ENCODE measurements around the gene COL5A1. TPM values are rescaled to one million over a fixed set of nuclear protein-coding genes. Genes with fewer than 3 reads are reported as not detected.

Gene COL5A1
- total RNA-seq, 1 experiment from 2014 or later = 9.5 TPM

- Histone ChIP-seq H4K20me1 (ENCODE audit: control insufficient read depth, insufficient read depth, insufficient read length) (no peaks in the 10 kb centered on the region), H4K91ac (ENCODE audit: insufficient read length, low read depth, low read length) (no peak overlapping the region), H3K14ac (ENCODE audit: insufficient read depth, low read length) (no peak overlapping the region; the same call in 1 of the 2 replicates), H2BK5ac (ENCODE audit: insufficient read length, low read length) (no peak overlapping the region), H3K9ac (ENCODE audit: extremely low read depth, insufficient read length, low read length) (no peak overlapping the region), H3K18ac (ENCODE audit: insufficient read length, low read depth, low read length) (no peak overlapping the region), H3K23me2 (ENCODE audit: insufficient read length, low read depth, low read length, poor library complexity, severe bottlenecking) (no peaks in the 10 kb centered on the region), H3K79me1 (ENCODE audit: insufficient read depth, low read depth, low read length, poor library complexity, severe bottlenecking) (no peaks in the 10 kb centered on the region), H4K5ac (ENCODE audit: insufficient read length, low read depth, low read length) (no peak overlapping the region), H3K79me2 (ENCODE audit: insufficient read depth, low read length) (no peaks in the 10 kb centered on the region), H3K23ac (ENCODE audit: insufficient read length, low read depth, low read length) (no peak overlapping the region), H3K4me1 (ENCODE audit: insufficient read depth, low read length) (no peaks in the 10 kb centered on the region), H2BK20ac (ENCODE audit: low read depth, low read length, poor library complexity, severe bottlenecking) (no peak overlapping the region), H2BK12ac (ENCODE audit: insufficient read length, low read depth, low read length) (no peak overlapping the region), H3K27me3 (ENCODE audit: insufficient read depth, low read length) (no peaks in the 10 kb centered on the region), H3K27ac (ENCODE audit: insufficient read length, low read depth, low read length) (no peak overlapping the region), H3K56ac (ENCODE audit: insufficient read length, low read depth, low read length) (no peak overlapping the region), H2AFZ (ENCODE audit: low read length) (no peak overlapping the region), H3K4me2 (ENCODE audit: insufficient read depth, insufficient read length, low read length) (no peak overlapping the region), H3T11ph (ENCODE audit: low read length) (no peak overlapping the region), H3K9me3 (ENCODE audit: control insufficient read depth, low read depth, low read length) (peaks cover 7% of the 10 kb centered on the region), H3K4ac (ENCODE audit: low read depth, low read length) (no peak overlapping the region), H2AK5ac (ENCODE audit: insufficient read length, low read length) (no peak overlapping the region), H2BK120ac (ENCODE audit: low read depth, low read length, poor library complexity, severe bottlenecking) (no peak overlapping the region), H4K8ac (replicated peaks; ENCODE audit: insufficient read length, low read depth, low read length) (no peak overlapping the region), H2BK15ac (ENCODE audit: low read depth, low read length) (no peak overlapping the region)
- H3K27me3 Mint-ChIP-seq (ENCODE audit: low read depth) = peaks cover 4% of the 10 kb centered on the region
- no peak overlapping the region for H3K27ac Mint-ChIP-seq
- no peak for DNase-seq
- no peak for TF ChIP-seq CTCF (conservative IDR thresholded peaks at IDR 0.05)
- peaks cover 6 to 9% of the 10 kb centered on the region in 2 experiments; a peak in 4 of 5 replicates for H3K9me3 Mint-ChIP-seq
- peaks cover 0 to 8% (median 0%) of the 10 kb centered on the region in 3 experiments; a peak in 2 of 7 replicates for H3K36me3 Mint-ChIP-seq (ENCODE audit: insufficient read depth in 1 of 3, low read depth in 3 of 3)
- no CpG with 5 or more reads among the region's 10 CpGs for WGBS (ENCODE audit: extremely low coverage, insufficient read length, low lambda C conversion rate)
- H3K4me1 Mint-ChIP-seq = peaks cover 0 to 4% of the 10 kb centered on the region in 2 experiments; a peak in 2 of 4 replicates
- no peak overlapping the region for H3K4me3 Mint-ChIP-seq
Measured at GRCh38 chr9:134889386-134890154, 248.0 kb downstream of the COL5A1 start.
